NCI-H446 treated with DMSO at 0.1 percent for 48 hours (cell line): Measurements from ENCODE around the gene CRHR2.
"Not testable (repeated sequence)": the region's sequence is repeated elsewhere in the genome, so short reads cannot be mapped to it uniquely, and the experiment has no call there.

ENCODE experiments used
- DNase-seq: peaks from one replicate; lab custom pipeline; 2025; lab: John Stamatoyannopoulos, UW

The CRHR2 gene

DNA sequence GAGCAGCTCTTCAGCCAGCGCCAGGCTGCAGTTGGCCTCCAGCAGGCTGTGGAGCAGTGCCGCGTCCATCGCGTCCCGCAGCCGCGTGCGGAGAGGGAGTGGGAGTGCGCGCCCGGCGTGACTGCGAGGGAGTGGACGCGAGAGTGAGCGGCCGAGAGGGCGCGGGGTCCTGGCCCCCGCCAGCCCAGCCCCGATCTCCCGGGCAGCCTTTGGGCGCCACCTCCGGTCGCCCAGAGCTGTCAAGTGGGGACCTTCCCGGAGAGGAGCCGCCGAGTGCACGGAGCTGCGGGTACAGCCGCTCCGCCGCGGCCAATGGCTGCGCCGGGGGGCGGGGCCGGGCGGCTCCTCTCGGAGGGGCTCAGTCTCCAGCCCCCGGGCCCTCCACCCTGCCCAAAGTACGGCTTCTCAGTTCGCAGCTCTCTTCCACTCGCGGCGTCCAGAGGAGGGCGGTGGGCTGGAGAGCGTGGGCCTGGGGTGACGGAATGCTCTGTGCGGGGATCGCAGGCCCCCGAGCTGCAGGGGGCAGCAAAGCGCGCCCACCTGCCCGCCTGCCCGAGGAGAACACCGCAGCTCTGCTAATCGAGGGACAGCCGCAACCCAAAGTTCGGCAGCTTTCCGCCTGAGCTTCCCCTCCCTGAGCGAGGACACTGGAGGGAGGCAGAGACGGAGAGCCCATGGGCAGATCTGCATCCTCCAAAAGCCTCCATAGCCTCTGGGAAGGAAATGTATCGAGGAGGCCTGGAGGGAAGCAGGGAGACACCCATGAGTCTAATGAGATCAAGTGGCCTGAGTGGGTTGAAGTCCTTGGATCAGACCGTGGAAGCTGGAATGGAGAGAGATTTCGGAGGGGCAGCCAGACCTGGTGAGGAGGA is at the start of gene CRHR2:
Gene CRHR2 (minus strand): TSS at position 245 of the 872 bp plus-strand sequence. CDS start 176 bp downstream, at position 69.
- DNase-seq, result no peak

DNA sequence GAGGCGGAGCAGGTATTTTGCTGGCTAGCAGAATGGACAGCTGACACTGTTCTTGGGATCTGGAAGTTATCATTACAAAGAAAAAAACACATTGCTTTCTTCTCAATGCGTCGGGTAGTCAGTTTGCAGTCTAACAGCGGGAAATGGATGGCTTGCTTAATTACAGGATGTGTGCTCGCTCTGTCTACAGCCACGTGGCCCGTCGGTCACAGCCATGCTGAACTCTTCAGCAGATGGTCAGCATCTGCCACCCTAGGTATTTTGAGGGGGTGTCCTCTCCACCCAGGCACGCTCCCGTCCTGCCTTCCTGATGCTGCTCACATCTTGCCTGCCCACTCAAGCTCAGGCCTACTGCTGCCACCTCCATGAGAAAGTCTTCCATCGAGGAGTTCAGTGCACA is 49.3 kb upstream of the CRHR2 start:
- no peak for DNase-seq

DNA sequence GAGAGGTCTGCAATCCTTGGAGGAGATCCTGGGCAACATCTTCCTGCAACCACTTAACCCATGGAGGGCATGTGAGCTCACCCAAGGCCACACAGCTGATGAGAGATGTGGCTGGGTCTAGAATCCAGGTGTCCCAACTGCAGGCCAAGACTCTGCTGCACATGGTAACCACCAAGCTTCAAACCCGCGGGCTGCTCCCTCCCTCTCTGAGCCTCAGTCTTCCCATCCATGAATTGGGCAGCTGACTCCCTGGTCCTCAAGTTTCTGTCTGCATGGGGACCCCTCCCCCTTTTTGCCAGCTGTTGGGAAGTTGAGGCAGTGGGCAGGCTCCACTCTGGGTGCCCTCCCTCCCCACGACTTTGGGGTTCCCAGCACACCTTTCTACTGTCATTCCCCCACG is 48.7 kb upstream of the CRHR2 start:
- no peak for DNase-seq

DNA sequence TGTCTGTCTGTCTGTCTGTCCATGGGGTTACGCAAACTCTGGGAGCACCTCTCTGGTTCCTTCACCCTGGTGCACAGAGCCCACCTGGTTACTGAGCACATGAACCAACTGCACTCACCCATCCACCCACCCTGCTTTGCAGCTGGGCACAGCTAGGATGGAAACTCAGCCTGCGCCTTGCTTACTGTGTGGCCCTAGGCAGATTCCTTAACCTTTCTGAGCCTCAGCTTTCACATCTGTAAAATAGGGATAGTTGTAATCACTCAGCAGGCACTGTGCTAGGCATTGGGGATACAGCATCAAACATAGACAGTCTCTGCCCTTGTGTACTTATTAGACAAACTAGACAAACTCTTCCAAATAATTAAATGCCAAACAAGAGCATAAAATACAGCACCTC is 47.8 kb upstream of the CRHR2 start:
- no peak for DNase-seq

DNA sequence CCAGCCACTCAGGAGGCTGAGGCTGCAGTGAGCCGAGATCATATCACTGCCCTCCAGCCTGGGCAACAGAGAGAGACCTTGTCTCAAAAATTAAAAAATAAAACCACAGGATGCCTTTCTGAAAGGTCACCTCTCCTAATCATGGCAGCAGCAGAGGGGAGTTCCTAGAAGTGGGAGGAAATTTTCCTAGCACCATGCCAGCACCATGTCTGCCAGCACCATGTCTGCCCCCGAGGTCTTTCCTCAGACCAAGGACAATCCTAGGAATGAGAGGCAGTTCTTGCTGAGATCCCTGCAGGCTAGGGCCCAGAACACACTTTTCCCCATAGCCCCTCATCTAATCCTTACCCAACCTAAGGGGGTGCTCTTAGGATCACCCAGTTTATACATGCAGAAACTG is 47.4 kb upstream of the CRHR2 start:
- DNase-seq, result no peak

DNA sequence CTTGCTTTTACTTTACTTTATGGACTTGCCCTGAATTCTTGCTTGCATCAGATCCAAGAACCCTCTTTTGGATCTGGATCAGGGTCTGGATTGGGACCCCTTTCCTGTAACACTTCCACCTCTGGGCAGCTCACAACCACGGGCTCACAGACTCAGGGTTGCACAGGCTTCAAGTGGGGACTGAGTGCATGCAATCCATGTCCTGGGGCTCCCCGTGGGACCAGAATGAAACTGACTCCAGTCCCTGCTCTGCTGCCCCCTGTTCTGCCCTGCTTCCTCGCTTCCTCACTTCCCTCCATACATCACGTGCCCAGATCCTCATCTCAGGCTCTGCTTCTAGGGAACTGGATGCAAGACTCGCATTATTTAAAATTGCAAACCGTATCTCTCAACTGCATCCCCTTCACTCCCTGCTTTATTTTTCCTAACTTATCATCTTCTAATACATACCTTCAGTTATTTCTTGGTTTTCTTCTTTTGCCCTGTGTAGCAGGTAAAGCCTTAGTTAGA is 46.4 kb upstream of the CRHR2 start:
- no peak for DNase-seq

DNA sequence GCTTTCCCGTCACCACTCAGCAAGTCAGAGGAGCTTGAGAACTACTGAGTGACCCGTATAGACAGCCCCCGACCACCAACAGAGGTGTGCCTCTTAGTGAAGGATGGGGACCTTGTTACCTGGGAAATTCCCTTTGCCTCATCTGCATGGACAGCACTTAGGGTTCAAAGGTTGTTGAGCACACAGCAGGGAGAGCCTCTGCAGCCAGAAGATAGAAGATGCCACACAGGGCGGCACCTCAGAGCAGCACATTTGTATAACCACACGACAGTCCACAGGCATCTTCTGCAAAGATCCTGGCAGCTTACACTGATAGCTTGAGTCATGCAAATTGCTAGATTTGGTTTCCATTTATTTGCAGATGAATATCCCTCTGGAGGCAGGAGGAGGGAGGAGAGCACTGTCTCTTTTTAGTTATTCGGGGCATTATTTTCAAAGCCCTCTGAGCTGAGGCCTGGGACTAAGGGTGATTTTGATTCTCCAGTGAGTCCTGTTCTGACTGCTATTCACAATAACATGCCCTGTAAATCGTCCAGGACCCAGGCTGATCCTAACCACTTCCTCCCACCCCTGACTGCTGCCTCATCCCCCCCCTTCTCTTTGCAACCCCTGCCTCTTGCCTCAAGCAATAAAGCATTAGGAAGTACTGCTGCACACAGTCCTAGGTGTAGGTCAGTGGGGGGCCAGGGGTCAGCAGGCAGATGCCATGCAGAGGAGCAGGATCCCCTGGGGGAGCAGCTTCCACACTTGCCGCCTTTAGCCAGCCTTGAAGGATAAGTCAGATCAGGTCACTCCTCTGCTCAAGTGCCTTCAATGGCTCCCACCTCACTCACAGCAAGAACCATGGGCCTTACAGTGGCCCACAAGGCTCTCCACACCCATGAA is 45.0 kb upstream of the CRHR2 start:
- DNase-seq, result no peak

DNA sequence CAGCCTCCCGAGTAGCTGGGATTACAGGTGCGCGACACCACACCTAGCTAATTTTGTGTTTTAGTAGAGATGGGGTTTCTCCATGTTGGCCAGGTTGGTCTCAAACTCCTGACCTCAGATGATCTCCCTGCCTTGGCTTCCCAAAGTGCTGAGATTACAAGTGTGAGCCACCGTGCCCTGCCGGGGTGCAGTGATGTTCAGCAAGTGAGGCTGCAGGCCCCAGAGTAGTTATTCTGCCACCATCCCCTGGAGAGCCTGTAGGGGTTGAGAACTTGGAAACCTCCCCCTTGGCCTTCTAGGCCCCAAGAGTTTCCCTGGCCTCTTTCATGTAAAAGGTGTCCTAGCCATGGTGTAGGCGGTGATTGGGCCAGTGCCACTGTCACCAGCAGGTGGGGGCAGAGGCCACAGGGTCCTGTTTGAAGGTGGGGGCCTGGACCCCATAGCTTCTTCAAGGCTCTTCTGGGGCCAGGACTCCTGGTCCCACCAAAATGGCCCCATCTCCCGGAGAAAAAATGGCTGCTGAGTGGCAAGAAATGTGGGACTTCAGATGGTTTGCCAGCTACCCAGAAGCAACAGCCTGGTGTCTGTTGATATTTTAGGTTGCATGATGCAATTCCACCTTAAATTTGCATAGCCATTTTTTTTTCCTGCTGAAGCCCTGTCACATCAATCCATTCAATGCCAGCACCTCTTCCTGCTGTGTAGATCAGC is 44.2 kb upstream of the CRHR2 start:
- no peak for DNase-seq

DNA sequence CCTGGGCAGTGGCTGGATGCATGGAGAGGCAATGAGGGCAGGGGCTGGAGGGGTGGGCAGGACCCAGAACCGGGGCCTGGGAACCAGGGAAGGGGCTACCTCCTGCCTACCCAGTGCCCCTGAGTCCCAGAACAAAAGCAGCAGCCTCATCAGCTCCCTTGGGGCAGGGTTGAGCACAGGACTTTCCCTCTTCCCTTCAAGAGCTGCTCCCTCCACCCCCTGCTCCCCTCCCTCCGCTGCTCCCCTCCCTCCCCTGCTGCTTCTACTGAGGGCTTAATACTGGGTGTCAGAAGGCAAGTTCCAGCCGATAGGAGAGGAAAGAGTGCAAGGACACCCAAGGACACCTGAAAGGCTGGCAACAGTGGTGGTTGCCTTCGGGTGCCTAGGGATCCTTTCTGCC is 41.5 kb upstream of the CRHR2 start:
- DNase-seq, result no peak

DNA sequence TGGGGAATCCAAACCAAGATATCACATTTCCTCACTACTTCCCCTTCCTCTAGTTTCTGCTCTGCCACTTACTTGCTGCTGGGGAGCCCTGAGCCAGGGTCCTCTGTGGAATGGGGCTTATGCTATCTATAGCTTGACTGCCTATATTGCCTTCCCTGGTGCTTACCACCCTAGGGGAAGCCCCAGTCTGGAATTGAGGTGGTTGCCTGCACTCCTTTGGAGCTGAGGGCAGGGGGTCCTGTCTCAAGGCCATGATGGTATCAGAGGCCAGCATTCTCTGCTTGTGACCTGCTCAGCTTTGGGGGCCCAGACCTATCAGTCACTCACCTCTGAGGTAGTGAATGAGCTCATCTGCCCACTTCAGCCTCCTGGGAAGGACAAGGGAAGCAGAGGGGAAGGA is 40.4 kb upstream of the CRHR2 start:
- no peak for DNase-seq

DNA sequence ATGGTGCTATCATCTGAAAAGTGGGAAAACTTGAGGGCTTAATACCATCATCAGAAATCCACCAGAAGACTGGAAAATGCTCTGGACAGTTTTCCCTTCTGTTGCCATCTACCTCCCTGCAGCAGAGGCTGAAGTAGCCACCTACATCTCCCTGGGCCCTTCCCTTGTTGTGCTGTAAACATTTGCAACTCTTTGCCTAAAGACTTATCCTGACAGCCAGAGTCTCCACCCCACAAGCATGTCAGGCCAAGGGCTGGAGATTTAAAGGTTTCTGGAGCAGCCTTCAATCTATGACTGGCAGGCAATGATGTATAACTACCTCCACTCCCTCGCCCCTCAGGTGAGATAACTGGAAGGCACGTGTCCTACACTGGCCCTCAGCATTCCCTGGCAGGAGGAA is 39.9 kb upstream of the CRHR2 start:
- no peak for DNase-seq

DNA sequence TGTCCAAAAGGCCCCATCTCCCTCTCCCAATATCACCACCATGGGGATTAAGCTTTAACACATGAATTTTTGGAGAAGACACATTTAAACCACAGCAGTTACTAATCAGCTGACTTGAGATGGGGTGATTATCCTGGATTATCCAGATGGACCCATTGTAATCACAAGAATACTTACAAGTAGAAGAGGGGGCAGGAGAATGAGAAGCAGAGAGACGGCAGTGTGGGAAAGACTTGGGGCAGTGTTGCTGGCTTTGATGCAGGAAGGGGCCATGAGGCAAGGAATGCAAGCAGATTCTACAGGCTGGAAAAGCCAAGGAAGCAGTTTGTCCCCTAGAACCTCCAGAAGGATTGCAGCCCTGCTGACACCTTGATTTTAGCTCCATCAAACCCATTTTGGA is 39.0 kb upstream of the CRHR2 start:
- no peak for DNase-seq

DNA sequence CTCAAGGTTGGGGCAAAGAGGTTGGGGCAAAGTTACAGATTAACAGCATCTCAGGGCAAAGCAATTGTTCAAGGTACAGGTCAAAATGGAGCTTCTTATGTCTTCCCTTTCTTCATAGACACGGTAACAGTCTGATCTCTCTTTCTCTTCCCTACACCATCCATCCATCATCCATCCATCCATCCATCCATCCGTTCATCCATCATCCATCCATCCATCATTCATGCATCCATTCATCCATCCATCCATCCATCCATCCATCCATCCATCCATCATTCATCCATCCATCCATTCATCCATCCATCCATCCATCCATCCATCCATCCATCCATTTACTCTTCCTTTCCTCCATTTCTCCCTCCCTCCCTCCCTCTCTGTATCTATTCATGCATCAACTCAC is 37.2 kb upstream of the CRHR2 start:
- not testable (repeated sequence) for DNase-seq

DNA sequence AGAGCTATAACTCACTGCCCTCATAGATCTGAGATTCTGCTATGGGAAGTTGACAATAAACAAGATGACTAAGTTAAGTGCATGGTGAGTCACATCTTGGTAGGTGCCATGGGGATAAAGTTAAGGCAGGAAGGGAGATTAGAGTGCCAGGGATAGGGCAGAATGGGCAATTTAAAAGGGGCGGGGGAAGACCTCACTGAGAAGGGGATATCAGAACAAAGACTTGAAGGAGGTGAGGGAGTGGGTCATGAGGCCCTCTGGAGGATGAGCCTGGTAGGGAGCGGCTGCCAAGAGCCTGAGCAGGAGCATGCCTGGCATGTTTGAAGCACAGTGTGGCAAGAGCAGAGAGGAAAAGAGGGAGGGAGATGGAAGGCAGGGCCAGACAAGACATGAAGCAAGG is 34.9 kb upstream of the CRHR2 start:
- no peak for DNase-seq

DNA sequence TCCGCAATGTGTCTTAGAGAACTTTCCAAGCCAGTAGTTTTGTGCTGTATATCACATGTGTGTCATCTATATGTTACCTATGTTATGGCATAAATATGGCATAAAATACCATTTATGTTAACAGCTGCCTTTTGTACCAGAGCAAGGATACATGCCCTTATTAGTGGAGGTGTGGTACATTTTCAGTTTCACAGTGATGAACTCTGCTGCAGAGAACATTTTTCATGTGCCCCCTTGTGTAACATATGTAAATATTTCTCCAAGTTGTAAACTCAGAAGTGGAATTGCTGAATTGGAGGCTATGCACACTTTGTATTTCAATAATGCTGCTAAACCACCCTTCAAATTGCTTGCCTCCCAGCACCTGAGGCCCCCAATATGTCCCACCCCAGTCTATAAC is 31.9 kb upstream of the CRHR2 start:
- DNase-seq, result no peak

DNA sequence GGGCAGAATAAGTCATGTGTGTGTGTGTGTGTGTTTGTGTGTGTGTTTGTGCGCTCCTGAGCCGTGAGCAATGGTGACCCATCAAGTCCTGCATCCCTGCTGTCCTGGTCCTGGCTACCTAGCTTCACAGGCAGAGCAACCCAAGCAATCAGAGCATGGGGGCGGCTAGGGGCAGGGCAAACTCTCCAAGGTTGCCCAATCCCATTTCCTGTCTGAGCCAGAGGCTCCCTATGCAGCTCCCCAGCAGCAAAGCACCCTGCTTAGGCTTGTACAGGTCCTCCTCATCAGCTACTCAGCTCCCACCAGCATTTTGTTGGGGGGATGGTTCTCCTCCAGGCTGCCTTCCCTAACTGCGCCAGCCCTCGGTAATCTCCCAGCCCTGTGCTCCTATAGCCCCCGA is 31.1 kb upstream of the CRHR2 start:
- DNase-seq, result no peak

DNA sequence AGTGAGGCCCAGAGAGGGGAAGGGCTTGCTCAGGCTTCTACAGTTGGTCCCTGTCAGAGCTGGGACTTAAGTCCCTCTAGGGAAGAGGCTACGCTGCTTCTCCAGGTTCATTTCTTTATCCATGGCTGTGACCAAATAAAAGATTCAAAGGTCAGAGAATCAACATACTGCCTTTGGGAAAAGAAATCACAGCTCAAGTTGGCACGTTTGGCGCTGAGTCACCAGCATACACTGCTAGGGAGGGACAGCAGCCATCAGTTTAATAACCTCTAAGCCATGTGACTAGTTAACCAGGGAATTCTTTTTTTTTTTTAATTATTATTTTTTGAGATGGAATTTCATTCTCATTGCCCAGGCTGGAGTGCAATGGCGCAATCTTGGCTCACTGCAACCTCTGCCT is 28.4 kb upstream of the CRHR2 start:
- no peak for DNase-seq

DNA sequence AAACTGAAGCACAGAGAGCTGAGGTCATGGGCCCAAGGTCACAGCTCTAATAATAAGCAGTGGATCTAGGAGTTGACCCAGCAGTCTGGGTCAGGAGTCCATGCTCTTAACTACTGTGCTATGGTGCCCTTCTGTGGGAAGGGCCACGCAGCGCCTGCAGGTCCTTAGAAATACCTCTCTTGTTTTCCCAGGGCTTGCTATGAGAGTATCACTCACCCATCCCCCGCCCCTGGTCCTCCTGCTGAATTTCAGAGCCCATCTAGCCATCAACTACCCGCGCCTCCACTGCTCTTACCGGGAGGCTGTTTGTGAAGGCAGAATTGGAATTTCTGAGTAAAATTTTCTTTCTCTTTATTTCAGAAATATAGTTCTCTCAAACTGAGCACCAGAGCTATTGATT is 27.3 kb upstream of the CRHR2 start:
- DNase-seq, result no peak

DNA sequence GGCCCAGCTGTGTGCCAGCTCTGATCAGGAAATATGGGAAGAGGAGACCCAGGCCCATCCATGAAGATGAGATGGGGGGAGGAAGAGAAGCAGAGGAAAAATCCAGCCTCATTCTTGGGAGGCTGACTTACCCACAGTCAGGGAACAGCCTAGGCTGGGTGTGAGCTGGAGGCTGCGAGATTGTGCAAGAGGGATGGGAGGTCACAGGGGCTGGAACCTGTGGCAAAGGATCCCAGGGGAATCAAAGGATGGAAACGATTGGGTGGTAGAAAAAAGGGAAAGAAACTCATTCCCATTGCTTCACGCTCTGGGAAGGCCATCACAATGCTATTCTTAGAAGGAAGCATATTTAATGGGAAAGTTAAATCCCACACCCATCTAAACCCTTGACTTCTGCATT is 26.7 kb upstream of the CRHR2 start:
- DNase-seq, result no peak

DNA sequence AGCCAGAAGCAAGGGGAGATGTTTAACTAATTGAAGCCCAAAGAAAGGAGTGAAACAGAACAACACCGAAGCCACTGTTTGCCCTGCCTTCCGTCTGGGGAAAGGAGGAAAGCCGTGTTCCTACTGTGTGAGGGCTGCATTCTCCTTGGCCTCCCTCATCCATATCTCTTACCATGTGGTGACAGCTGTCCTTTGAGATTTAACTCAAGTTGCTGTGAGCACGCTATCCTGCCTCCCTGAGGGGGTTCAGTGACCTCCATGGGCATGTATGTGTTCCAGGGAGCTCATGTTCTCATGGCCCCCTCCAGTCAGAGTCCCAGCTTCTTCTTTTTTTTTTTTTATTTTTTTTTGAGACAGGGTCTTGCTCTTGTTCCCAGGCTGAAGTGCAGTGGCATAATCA is 26.2 kb upstream of the CRHR2 start:
- no peak for DNase-seq

DNA sequence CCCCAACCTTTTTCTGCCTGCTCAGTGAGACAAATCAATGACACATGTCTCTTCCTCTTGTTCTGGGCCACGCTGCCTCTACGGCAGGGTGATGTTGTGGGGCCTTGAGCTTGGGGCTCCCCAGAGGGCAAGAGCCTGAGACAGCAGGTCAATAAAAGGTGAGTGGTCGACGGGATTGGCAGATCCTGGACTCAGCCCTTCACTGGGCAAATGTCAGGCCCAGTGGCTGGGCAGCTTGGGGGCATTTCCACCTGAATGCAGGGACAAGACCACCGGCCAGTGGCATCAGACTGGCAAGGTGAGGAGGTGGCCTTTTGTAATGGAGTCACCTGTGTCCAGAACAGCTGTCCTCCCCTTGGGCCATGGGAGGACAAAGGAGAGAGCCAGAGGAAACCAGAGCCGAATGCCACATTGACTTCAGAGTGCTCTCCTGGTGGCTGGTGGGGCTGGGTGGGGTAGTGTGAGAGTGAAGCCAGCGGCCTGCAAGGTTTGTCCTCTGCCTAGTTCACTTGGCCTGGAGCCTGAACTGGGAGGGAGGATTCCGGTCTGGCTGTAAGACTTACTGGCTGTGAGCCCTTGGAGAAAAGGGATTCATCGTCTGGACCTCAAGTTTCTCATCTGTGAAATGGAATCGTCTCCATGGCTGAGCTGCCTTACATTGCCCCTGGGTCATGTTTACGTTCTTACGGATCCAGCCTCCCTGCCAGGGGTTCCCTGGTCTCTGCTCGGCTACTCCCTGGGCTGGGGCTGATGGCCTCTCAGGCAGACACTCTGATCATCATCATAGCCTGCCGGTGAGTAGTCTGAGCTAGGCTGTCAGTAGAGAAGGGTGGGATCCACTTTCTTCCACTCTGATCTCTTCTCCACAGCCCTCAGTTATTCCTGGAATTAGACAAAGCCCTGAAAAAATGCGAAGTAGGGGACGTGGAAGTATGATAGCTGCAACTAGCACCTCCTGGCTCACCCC is 25.4 kb upstream of the CRHR2 start:
- DNase-seq, result no peak
